ENCODE measurements around the gene CMSS1.

The CMSS1 gene

GRCh38 chr3:100081311-100081710 lies 263.6 kb downstream of the CMSS1 start:
- no peak for TF ChIP-seq ZNF362 (tag by site-specific recombination; IDR thresholded peaks at IDR 0.05)
- TF ChIP-seq ZNF24 (tag by site-specific recombination; IDR thresholded peaks at IDR 0.05): no peak
- no peak for TF ChIP-seq ZNF404 (tag by site-specific recombination; IDR thresholded peaks at IDR 0.05)
- no peak overlapping the region for H3K27ac ChIP-seq (ENCODE audit: extremely low read depth, low read depth, low read length)
- no peaks in the 10 kb centered on the region for H3K36me3 ChIP-seq (ENCODE audit: control insufficient read depth in 2 of 2, insufficient read depth in 1 of 2, low read length in 2 of 2)
- POLR2A ChIA-PET: no interaction called here
- H3K4me1 ChIP-seq (ENCODE audit: control insufficient read depth, insufficient read depth, low read length): peaks cover 6% of the 10 kb centered on the region
- H3K9me3 ChIP-seq (ENCODE audit: control insufficient read depth, insufficient read depth, low read depth, low read length): no peaks in the 10 kb centered on the region
- no peak overlapping the region for H3K4me3 ChIP-seq (ENCODE audit: low read depth, low read length)
- CTCF ChIA-PET: no interaction called here

GRCh38 chr3:100081986-100082692 lies 264.5 kb downstream of the CMSS1 start:
- Histone ChIP-seq H3K36me3 (ENCODE audit: control insufficient read depth in 2 of 2, insufficient read depth in 1 of 2, low read length in 2 of 2) (no peaks in the 10 kb centered on the region), H3K4me3 (ENCODE audit: low read depth, low read length) (no peak overlapping the region), H3K4me1 (ENCODE audit: control insufficient read depth, insufficient read depth, low read length) (no peaks in the 10 kb centered on the region), H3K27ac (ENCODE audit: extremely low read depth, low read depth, low read length) (no peak overlapping the region), H3K9me3 (ENCODE audit: control insufficient read depth, insufficient read depth, low read depth, low read length) (no peaks in the 10 kb centered on the region)
- TF ChIP-seq ZNF274 (IDR thresholded peaks at IDR 0.05; ENCODE audit: low read length) (no peak), ZNF274 (tag by site-specific recombination; IDR thresholded peaks at IDR 0.05; ENCODE audit: borderline replicate concordance) (no peak), KLF17 (tag by site-specific recombination; IDR thresholded peaks at IDR 0.05) (no peak), ZNF157 (tag by site-specific recombination; IDR thresholded peaks at IDR 0.05) (no peak), ZXDB (tag by site-specific recombination; IDR thresholded peaks at IDR 0.05) (no peak), ZNF677 (tag by site-specific recombination; IDR thresholded peaks at IDR 0.05) (no peak)
- CTCF ChIA-PET: interaction anchor here (0.6 kb wide), 1 partner anchor 238 kb away, joined by 6 read pairs; no protein-coding TSS in a partner anchor
- POLR2A ChIA-PET: no interaction called here

- no peaks in the 10 kb centered on the region for H3K4me1 ChIP-seq (ENCODE audit: control insufficient read depth, insufficient read depth, low read length)
- CTCF ChIA-PET: no interaction called here
- no peaks in the 10 kb centered on the region for H3K36me3 ChIP-seq (ENCODE audit: control insufficient read depth in 2 of 2, insufficient read depth in 1 of 2, low read length in 2 of 2)
- no peaks in the 10 kb centered on the region for H3K9me3 ChIP-seq (ENCODE audit: control insufficient read depth, insufficient read depth, low read depth, low read length)
- H3K27ac ChIP-seq (ENCODE audit: extremely low read depth, low read depth, low read length): no peak overlapping the region
- POLR2A ChIA-PET: no interaction called here
- no peak overlapping the region for H3K4me3 ChIP-seq (ENCODE audit: low read depth, low read length)
- TF ChIP-seq ZNF239 (tag by site-specific recombination; IDR thresholded peaks at IDR 0.05): no peak
- no peak for TF ChIP-seq ZNF549 (tag by site-specific recombination; IDR thresholded peaks at IDR 0.05)
- no peak for TF ChIP-seq ZNF2 (tag by site-specific recombination; IDR thresholded peaks at IDR 0.05)
- no peak for TF ChIP-seq ZSCAN23 (tag by site-specific recombination; IDR thresholded peaks at IDR 0.05)
- no peak for TF ChIP-seq KLF10 (tag by site-specific recombination; IDR thresholded peaks at IDR 0.05)
- TF ChIP-seq ZNF138 (tag by site-specific recombination; IDR thresholded peaks at IDR 0.05; ENCODE audit: borderline replicate concordance): no peak
- no peak for TF ChIP-seq ZNF473 (tag by site-specific recombination; IDR thresholded peaks at IDR 0.05)
- no peak for TF ChIP-seq ZNF692 (tag by site-specific recombination; IDR thresholded peaks at IDR 0.05)
- TF ChIP-seq REPIN1 (tag by site-specific recombination; IDR thresholded peaks at IDR 0.05; ENCODE audit: low read depth): no peak
- TF ChIP-seq ZBTB20 (tag by site-specific recombination; IDR thresholded peaks at IDR 0.05): no peak
- no peak for TF ChIP-seq ZBTB11 (tag by site-specific recombination; conservative IDR thresholded peaks at IDR 0.05; ENCODE audit: low read depth)
- TF ChIP-seq ZXDB (tag by site-specific recombination; IDR thresholded peaks at IDR 0.05): no peak
- no peak for TF ChIP-seq ZNF48 (tag by site-specific recombination; IDR thresholded peaks at IDR 0.05)
- no peak for TF ChIP-seq ZNF341 (tag by site-specific recombination; IDR thresholded peaks at IDR 0.05; ENCODE audit: low read depth)
- TF ChIP-seq HOXC10 (CRISPR knock-in tag; IDR thresholded peaks at IDR 0.05): no peak
- no peak for TF ChIP-seq ZNF292 (tag by site-specific recombination; IDR thresholded peaks at IDR 0.05; ENCODE audit: borderline replicate concordance, low read depth)
- TF ChIP-seq ZNF585B (tag by site-specific recombination; IDR thresholded peaks at IDR 0.05): no peak
- TF ChIP-seq ZNF792 (tag by site-specific recombination; IDR thresholded peaks at IDR 0.05): no peak
- TF ChIP-seq BCL11A (tag by site-specific recombination; IDR thresholded peaks at IDR 0.05; ENCODE audit: low read depth): no peak
Observed at GRCh38 chr3:100082714-100083113, 265.1 kb downstream of the CMSS1 start.
